ENCODE measurements around the gene TLR5. TPM values are rescaled to one million over a fixed set of nuclear protein-coding genes. Genes with fewer than 3 reads are reported as not detected.

TLR5 gene
- total RNA-seq, 1 donor from 2014 or later, result 0.22 TPM

GRCh38 chr1:223155153-223155552 lies 12.1 kb upstream of the TLR5 start:
- Mint-ChIP-seq H3K27ac (ENCODE audit: unreplicated experiment) (no peak overlapping the region), H3K4me3 (ENCODE audit: unreplicated experiment) (no peak overlapping the region), H3K9me3 (ENCODE audit: low read depth) (no peaks in the 10 kb centered on the region), H3K4me1 (ENCODE audit: low read depth) (peaks cover 8% of the 10 kb centered on the region), H3K27me3 (ENCODE audit: low read depth) (peaks cover 7% of the 10 kb centered on the region), H3K36me3 (ENCODE audit: low read depth) (no peaks in the 10 kb centered on the region)
- TF ChIP-seq, protein P1, sequence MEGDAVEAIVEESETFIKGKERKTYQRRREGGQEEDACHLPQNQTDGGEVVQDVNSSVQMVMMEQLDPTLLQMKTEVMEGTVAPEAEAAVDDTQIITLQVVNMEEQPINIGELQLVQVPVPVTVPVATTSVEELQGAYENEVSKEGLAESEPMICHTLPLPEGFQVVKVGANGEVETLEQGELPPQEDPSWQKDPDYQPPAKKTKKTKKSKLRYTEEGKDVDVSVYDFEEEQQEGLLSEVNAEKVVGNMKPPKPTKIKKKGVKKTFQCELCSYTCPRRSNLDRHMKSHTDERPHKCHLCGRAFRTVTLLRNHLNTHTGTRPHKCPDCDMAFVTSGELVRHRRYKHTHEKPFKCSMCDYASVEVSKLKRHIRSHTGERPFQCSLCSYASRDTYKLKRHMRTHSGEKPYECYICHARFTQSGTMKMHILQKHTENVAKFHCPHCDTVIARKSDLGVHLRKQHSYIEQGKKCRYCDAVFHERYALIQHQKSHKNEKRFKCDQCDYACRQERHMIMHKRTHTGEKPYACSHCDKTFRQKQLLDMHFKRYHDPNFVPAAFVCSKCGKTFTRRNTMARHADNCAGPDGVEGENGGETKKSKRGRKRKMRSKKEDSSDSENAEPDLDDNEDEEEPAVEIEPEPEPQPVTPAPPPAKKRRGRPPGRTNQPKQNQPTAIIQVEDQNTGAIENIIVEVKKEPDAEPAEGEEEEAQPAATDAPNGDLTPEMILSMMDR (IDR thresholded peaks at IDR 0.05), result no peak
- DNase-seq (ENCODE audit: low spot score), result no peak

- DNase-seq (ENCODE audit: low spot score), result no peak
- H3K4me1 Mint-ChIP-seq (ENCODE audit: low read depth), result peaks cover 8% of the 10 kb centered on the region
- H3K27me3 Mint-ChIP-seq (ENCODE audit: low read depth), result no peaks in the 10 kb centered on the region
- no peak overlapping the region for H3K4me3 Mint-ChIP-seq (ENCODE audit: unreplicated experiment)
- no peaks in the 10 kb centered on the region for H3K9me3 Mint-ChIP-seq (ENCODE audit: low read depth)
- no peak overlapping the region for H3K27ac Mint-ChIP-seq (ENCODE audit: unreplicated experiment)
- no peaks in the 10 kb centered on the region for H3K36me3 Mint-ChIP-seq (ENCODE audit: low read depth)
- TF ChIP-seq, protein P1 (IDR thresholded peaks at IDR 0.05), result no peak
Observed at GRCh38 chr1:223153177-223154119, 10.4 kb upstream of the TLR5 start.

DNA sequence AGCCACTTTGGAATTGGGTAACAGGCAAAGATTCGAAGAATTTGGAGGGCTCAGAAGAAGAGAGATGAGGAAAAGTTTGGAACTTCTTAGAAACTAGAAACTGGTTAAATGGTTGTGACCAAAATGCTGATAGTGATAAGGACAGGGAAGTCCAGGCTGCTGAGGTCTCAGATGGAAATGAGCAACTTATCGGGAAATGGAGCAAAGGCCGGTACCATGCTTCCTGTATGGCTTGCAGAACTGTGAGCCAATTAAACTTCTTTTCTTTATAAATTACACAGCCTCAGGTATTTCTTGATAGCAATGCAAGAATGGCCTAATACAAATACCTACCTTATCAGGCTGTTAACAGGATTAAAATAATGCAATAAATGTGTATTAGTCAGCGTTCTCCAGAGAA lies 9.4 kb upstream of the TLR5 start:
- H3K27ac Mint-ChIP-seq (ENCODE audit: unreplicated experiment), result no peak overlapping the region
- TF ChIP-seq, protein P1 (IDR thresholded peaks at IDR 0.05), result no peak
- H3K4me3 Mint-ChIP-seq (ENCODE audit: unreplicated experiment), result no peak overlapping the region
- no peaks in the 10 kb centered on the region for H3K36me3 Mint-ChIP-seq (ENCODE audit: low read depth)
- peaks cover 7% of the 10 kb centered on the region for H3K9me3 Mint-ChIP-seq (ENCODE audit: low read depth)
- peaks cover 8% of the 10 kb centered on the region for H3K4me1 Mint-ChIP-seq (ENCODE audit: low read depth)
- no peak for DNase-seq (ENCODE audit: low spot score)
- no peaks in the 10 kb centered on the region for H3K27me3 Mint-ChIP-seq (ENCODE audit: low read depth)

- Mint-ChIP-seq H3K36me3 (ENCODE audit: low read depth) (peaks cover 2% of the 10 kb centered on the region), H3K9me3 (ENCODE audit: low read depth) (peaks cover 17% of the 10 kb centered on the region), H3K4me1 (ENCODE audit: low read depth) (peaks cover 8% of the 10 kb centered on the region), H3K27me3 (ENCODE audit: low read depth) (peaks cover 4% of the 10 kb centered on the region), H3K27ac (ENCODE audit: unreplicated experiment) (no peak overlapping the region), H3K4me3 (ENCODE audit: unreplicated experiment) (no peak overlapping the region)
- TF ChIP-seq, protein P1 (IDR thresholded peaks at IDR 0.05), result no peak
- no peak for DNase-seq (ENCODE audit: low spot score)
Observed at GRCh38 chr1:223150443-223150842, 7.4 kb upstream of the TLR5 start.

DNA sequence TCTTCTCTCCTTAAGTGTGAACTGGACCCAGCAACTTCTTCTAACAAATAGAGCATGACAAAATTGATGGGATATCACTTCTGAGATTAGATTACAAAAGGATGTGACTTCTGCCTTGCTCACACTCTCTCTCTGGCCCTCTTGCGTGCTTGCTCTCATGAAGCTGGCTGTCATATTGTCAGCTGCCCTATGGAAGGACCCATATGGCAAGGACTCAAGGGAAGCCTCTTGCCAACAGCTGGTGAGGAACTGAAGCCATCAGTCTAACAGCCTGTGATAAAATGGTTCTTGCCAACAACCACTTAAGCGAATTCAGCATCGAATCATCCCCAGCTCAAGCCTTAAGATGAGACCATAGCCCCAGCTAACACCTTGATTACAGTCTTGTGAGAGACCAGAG lies 4.8 kb upstream of the TLR5 start:
- TF ChIP-seq, protein P1 (IDR thresholded peaks at IDR 0.05), result no peak
- Mint-ChIP-seq H3K9me3 (ENCODE audit: low read depth) (peaks cover 17% of the 10 kb centered on the region), H3K27ac (ENCODE audit: unreplicated experiment) (no peak overlapping the region), H3K36me3 (ENCODE audit: low read depth) (peaks cover 2% of the 10 kb centered on the region), H3K4me1 (ENCODE audit: low read depth) (peaks cover 3% of the 10 kb centered on the region), H3K27me3 (ENCODE audit: low read depth) (peaks cover 16% of the 10 kb centered on the region), H3K4me3 (ENCODE audit: unreplicated experiment) (no peak overlapping the region)
- no peak for DNase-seq (ENCODE audit: low spot score)

Data from chondrocyte (in vitro differentiated cells).